Mucosa of descending colon (tissue), 3 donors: ENCODE data around the gene B4GALT6. TPM values are rescaled to one million over a fixed set of nuclear protein-coding genes. Genes with fewer than 3 reads are reported as not detected.
A peak's percentile ranks its signal among the peaks of the same experiment; 100 is the strongest.

Source experiments
- ATAC-seq: fragments of 200-7000 bp; cut with Tn5 transposase; one replicate; pipeline ENCODE4 v1.9.1; 2020; ENCODE audit warnings: mild to moderate bottlenecking, moderate library complexity
- DNase-seq, 3 donors: peaks; one replicate each; pipeline ENCODE4 v3.0.0-alpha.2; 2020
- H3K36me3 ChIP-seq: fragments of 200-600 bp; one replicate; pipeline ENCODE4 v1.8.0; 2021; ENCODE audit warnings: low read depth, mild to moderate bottlenecking
- H3K4me1 ChIP-seq: fragments of 200-600 bp; one replicate; pipeline ENCODE4 v1.8.0; 2021; ENCODE audit warnings: low read depth, mild to moderate bottlenecking
- H3K4me3 ChIP-seq: fragments of 200-600 bp; one replicate; pipeline ENCODE4 v1.8.0; 2021; ENCODE audit warnings: mild to moderate bottlenecking
- H3K9me3 ChIP-seq: fragments of 200-600 bp; one replicate; pipeline ENCODE4 v1.8.0; 2021; ENCODE audit warnings: mild to moderate bottlenecking
- intact Hi-C, 2 donors: fragments of 100-400 bp; cut with DNase I in 1 of 2; cut with micrococcal nuclease in 1 of 2; formaldehyde crosslinking; loops; one replicate each; pipeline versions ENCODE4 v1.11.0 to v1.11.1; 2022; cut with DNase I, micrococcal nuclease
- total RNA-seq, 3 donors: library from RNA; stranded (reverse); fragmentation: NEBNext Ultra II Directional in 2 of 3; extraction: Animal tissue kit (Norgen Biotek cat#: 25700) in 2 of 3; gene quantifications; one replicate each; pipeline versions ENCODE4 v1.2.1 to v1.2.4, GENCODE V29; 2021 to 2023
- TF ChIP-seq, protein P1 (sequence below): fragments of 200-600 bp; IDR thresholded peaks from one replicate; pipeline ENCODE4 v1.8.0; 2022; ENCODE audit warnings: antibody characterized with exemption, mild to moderate bottlenecking
- donor health status: DM: no; HTN: no; CAD: no; lungs with moderate emphysema.
- donor health status: DM: no; HTN: no; CAD: no.
- donor health status: DM: no; HTN: yes; CAD: no.

The B4GALT6 gene
- total RNA-seq, 3 donors from 2014 or later: 6.9 to 8.0 (median 7.8) TPM

DNA sequence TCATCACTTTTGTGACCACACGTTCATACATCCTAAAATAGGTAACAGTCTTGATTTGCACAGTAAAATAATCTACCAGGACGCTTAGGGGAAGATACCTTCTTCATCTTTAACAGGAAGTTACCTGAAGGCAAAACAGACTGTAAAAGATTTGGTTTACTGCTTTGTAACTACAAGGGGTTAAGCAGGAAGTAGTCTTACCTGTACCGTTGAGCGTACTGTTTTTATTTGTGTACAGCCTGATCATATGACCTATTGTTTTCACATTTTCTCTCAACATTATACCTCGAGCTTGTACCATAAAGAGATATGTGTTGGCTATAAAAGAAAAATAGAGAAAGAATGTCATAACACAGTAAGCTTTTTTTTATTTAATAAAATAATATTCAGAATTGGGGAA lies 18.3 kb downstream of the B4GALT6 start:
- H3K4me1 ChIP-seq: no peaks in the 10 kb centered on the region
- H3K4me3 ChIP-seq: no peak overlapping the region
- no peaks in the 10 kb centered on the region for H3K9me3 ChIP-seq
- TF ChIP-seq, protein P1, sequence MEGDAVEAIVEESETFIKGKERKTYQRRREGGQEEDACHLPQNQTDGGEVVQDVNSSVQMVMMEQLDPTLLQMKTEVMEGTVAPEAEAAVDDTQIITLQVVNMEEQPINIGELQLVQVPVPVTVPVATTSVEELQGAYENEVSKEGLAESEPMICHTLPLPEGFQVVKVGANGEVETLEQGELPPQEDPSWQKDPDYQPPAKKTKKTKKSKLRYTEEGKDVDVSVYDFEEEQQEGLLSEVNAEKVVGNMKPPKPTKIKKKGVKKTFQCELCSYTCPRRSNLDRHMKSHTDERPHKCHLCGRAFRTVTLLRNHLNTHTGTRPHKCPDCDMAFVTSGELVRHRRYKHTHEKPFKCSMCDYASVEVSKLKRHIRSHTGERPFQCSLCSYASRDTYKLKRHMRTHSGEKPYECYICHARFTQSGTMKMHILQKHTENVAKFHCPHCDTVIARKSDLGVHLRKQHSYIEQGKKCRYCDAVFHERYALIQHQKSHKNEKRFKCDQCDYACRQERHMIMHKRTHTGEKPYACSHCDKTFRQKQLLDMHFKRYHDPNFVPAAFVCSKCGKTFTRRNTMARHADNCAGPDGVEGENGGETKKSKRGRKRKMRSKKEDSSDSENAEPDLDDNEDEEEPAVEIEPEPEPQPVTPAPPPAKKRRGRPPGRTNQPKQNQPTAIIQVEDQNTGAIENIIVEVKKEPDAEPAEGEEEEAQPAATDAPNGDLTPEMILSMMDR: no peak
- DNase-seq (no peak), ATAC-seq (peak; percentile 70)
- intact Hi-C loops: no loop called here
- no peaks in the 10 kb centered on the region for H3K36me3 ChIP-seq

DNA sequence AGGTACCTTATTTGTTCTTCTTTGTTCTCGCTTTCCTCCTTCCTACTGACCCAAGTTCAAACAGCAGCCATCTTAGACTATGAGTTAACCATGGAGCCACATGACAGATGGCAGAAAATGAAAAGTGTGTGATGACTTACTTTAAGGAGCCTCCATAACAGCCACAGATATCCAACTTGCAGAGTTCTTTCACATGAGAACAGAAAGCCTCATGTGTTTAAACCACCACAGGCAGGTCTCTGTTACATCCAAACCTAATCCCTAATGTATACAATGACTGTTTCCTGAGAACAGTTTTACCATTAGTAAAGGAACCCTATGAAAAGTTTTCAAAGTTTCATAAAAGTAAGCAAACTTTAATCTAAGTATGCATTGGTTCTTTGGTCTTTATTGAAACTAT lies 20.3 kb downstream of the B4GALT6 start:
- H3K4me3 ChIP-seq: no peak overlapping the region
- no peaks in the 10 kb centered on the region for H3K4me1 ChIP-seq
- no peaks in the 10 kb centered on the region for H3K9me3 ChIP-seq
- no peak for ATAC-seq
- DNase-seq: no peak
- intact Hi-C loops: no loop called here
- TF ChIP-seq, protein P1: no peak
- H3K36me3 ChIP-seq: no peaks in the 10 kb centered on the region

DNA sequence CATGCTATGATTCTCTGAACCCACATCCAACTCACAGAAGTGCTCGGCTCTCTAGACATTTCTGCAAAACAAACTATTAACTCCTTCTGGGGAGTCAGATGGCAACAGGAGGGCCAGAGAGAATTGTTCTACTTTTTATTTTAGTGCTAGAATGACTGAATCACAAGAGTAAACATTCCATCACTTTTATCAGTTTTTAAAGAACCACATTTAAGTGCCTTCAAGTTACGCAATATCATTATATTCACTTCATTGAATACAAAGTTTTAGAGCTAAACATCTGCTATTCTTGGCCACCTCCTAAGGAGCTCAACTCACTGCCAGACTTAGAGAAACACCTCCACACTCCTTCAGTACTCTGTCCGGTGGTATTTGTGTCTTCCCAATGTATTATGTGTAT lies 22.4 kb downstream of the B4GALT6 start:
- Histone ChIP-seq H3K4me1 (no peaks in the 10 kb centered on the region), H3K9me3 (no peaks in the 10 kb centered on the region), H3K36me3 (no peaks in the 10 kb centered on the region), H3K4me3 (no peak overlapping the region)
- ATAC-seq (no peak), DNase-seq (no peak)
- TF ChIP-seq, protein P1: no peak
- intact Hi-C loops: no loop called here

DNA sequence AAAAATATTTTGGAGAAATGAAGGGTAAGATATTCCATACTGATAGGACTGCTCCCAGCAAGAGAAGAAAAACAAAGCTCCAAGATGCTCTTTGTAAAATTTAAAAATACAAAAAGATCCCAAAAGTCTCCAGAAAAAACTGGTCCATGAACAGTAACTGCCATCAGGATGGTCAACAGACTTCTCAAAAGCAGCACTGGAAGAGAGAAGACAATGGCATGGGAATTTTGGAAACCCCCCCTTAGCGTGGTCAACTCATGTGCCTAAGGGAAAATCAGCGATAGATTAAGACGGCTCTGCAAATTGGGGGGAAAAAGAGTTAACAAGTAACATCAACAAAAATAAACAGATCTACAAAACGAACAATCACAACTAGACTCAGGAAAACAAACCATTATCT lies 23.6 kb downstream of the B4GALT6 start:
- TF ChIP-seq, protein P1: no peak
- ATAC-seq: no peak
- Histone ChIP-seq H3K4me3 (no peak overlapping the region), H3K36me3 (no peaks in the 10 kb centered on the region), H3K9me3 (no peaks in the 10 kb centered on the region), H3K4me1 (no peaks in the 10 kb centered on the region)
- DNase-seq: no peak
- intact Hi-C loops: no loop called here

DNA sequence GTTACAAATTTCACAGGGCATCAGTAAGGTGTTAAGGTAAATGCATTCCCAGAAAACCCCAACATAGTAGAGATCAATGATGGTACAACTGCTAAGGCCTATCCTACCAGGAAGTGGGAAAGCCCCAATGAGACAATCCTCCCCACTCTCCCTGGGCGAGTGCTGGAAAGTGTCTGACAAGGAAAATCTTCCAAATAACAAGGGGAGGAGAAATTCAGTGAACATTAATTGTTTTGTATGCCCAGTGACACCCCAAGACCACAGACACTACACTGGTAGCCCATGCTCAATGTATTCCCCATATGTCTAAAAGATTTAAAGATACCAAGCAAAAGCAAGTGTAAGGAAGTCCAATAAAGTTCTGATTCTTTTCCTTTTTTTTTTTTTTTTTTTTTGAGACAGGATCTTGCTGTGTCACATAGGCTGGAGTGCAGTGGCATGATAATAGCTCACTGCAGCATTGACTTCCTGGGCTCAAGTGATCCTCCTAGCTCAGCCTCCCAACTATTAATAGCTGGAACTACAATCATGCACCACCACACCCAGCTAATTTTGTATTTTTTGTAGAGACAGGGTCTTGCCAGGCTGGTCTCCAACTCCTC lies 24.7 kb downstream of the B4GALT6 start:
- intact Hi-C loops: no loop called here
- no peaks in the 10 kb centered on the region for H3K36me3 ChIP-seq
- no peaks in the 10 kb centered on the region for H3K4me1 ChIP-seq
- no peak for DNase-seq
- H3K4me3 ChIP-seq: no peak overlapping the region
- H3K9me3 ChIP-seq: no peaks in the 10 kb centered on the region
- TF ChIP-seq, protein P1: no peak
- peak; percentile 65 for ATAC-seq
